ENCODE measurements around the gene KRTAP5-2. TPM values are rescaled to one million over a fixed set of nuclear protein-coding genes. Genes with fewer than 3 reads are reported as not detected.

The KRTAP5-2 gene
- total and polyA plus RNA-seq, 2 of the 8 experiments (the other 6 are each of a cell fraction or from before 2014, with no cell fraction given), result not detected

DNA sequence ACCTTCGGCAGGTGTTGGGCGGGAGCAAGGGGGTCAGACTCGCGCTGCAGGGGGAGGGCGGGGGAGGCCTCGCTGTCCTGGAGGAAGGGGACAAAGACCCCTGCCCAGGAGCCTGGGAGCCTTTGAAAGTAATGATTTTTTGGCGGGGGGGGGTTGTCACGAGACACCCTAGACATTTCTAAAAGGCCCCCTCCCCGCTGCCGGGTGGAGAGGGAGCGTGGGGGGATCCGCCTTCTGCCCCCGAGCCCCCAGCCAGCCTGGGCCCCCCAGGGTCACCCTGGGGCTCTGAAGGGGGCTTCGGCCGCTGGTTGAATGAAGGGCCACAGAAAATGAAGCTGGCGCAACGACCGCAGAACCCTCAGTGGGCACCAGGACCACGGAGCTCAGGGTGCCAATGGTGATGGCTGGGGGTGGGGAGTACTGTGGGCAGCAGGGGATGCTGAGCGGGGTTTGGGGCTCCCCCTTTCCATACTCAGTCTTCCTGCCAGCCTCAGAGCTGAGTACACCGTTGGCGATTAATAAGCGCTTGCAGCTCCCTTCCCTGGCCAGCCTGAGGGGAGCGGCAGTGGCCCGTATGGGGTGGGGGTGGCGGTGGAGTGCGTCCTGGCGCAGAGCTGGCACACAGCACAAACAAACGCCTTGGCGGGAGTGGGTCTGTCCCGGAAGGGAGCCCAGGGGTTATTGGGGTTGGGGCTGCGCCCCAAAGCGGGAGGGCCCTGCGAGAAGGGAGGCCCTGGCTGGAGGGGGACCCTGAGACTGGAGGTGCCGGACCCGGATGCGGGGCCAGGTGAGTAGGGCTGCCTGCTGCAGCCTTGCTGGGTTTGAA is 24.8 kb downstream of the KRTAP5-2 start:
- Histone ChIP-seq H3K4me1 (replicated peaks in 1 of 4; ENCODE audit: control insufficient read depth in 3 of 4, insufficient read depth in 4 of 4, low read length in 3 of 4) (peaks cover 0 to 38% (median 23%) of the 10 kb centered on the region in 4 experiments; a peak in 6 of 7 replicates), H3K4me2 (ENCODE audit: insufficient read depth in 1 of 2, low read depth in 2 of 2, low read length in 2 of 2) (peak overlapping the region; percentile 48 to 79), H3K9me3 (ENCODE audit: insufficient read depth in 2 of 2, low read depth in 1 of 2, low read length in 1 of 2) (peaks cover 0 to 4% of the 10 kb centered on the region in 2 experiments; a peak in 2 of 4 replicates), H2BK120ac (replicated peaks; ENCODE audit: low read depth, low read length) (no peak overlapping the region), H3K36me3 (ENCODE audit: control insufficient read depth in 2 of 4, insufficient read depth in 4 of 4, low read length in 3 of 4) (no peaks in the 10 kb centered on the region), H4K8ac (ENCODE audit: extremely low read depth, insufficient read depth, low read length) (no peak overlapping the region), H2BK20ac (ENCODE audit: low read length) (0 out of 2 replicates have a peak overlapping the region, but pooled peaks have one; percentile 48), H3K56ac (replicated peaks; ENCODE audit: insufficient read length, low read depth, low read length) (no peak overlapping the region), H2BK5ac (ENCODE audit: low read depth, low read length) (no peak overlapping the region), H2BK15ac (ENCODE audit: low read length) (peak overlapping the region; percentile 46; the same call in 1 of the 2 replicates), H4K20me1 (replicated peaks in 1 of 2; ENCODE audit: control insufficient read depth in 1 of 2, insufficient read depth in 2 of 2, low read length in 2 of 2) (peaks cover 4 to 18% of the 10 kb centered on the region in 2 experiments), H3K9ac (replicated peaks in 1 of 4; ENCODE audit: extremely low read depth in 1 of 4, low read depth in 3 of 4, low read length in 3 of 4) (no peak overlapping the region), H2AFZ (ENCODE audit: low read length) (no peak overlapping the region), H2AK5ac (ENCODE audit: low read depth, low read length) (no peak overlapping the region), H4K91ac (replicated peaks; ENCODE audit: insufficient read length, low read length) (no peak overlapping the region), H3K27ac (ENCODE audit: low read depth, low read length) (no peak overlapping the region), H3K23ac (ENCODE audit: insufficient read length) (no peak overlapping the region), H3K18ac (ENCODE audit: extremely low read depth, low read length) (peak overlapping the region; percentile 2; the same call in 1 of the 2 replicates), H2BK12ac (ENCODE audit: low read depth, low read length) (peak overlapping the region; percentile 19; the same call in 1 of the 2 replicates), H3K23me2 (ENCODE audit: low read depth, low read length) (no peaks in the 10 kb centered on the region; the same call in 1 of the 2 replicates), H3K79me1 (ENCODE audit: low read depth, low read length) (no peaks in the 10 kb centered on the region), H3K4ac (replicated peaks; ENCODE audit: insufficient read length, low read depth, low read length) (no peak overlapping the region), H4K5ac (ENCODE audit: insufficient read length, low read depth, low read length) (no peak overlapping the region), H3K4me3 (ENCODE audit: extremely low read depth in 1 of 4, insufficient read depth in 2 of 4, low read depth in 3 of 4, low read length in 4 of 4) (peak overlapping the region in 2 of 4 experiments; percentile 33 to 71; a peak in 4 of 8 replicates), H3K27me3 (replicated peaks in 1 of 4; ENCODE audit: control insufficient read depth in 3 of 4, extremely low read depth in 1 of 4, insufficient read depth in 3 of 4, low read length in 3 of 4) (peaks cover 18 to 54% (median 49%) of the 10 kb centered on the region in 4 experiments), H3K79me2 (ENCODE audit: control insufficient read depth in 1 of 2, insufficient read depth in 2 of 2, low read length in 2 of 2) (no peaks in the 10 kb centered on the region), H3K14ac (ENCODE audit: insufficient read length) (no peak overlapping the region)
- FAIRE-seq (no peak), DNase-seq (ENCODE audit: low read depth in 1 of 2, low spot score in 2 of 2) (peak in 1 of 2 experiments; percentile 71)
- POLR2A ChIA-PET (ENCODE audit: partially characterized antibody), result interaction anchor here (0.7 to 2.6 kb wide), 5 partner anchors 8 to 25 kb away, joined by 3 to 34 read pairs (median 6); no protein-coding TSS in a partner anchor
- TF ChIP-seq TBP (IDR thresholded peaks at IDR 0.05; ENCODE audit: low read depth, low read length), result no peak
- peak; percentile 4 for TF ChIP-seq KDM4A (IDR thresholded peaks at IDR 0.05; ENCODE audit: low read depth, low read length, severe bottlenecking)
- no peak for TF ChIP-seq TCF12 (IDR thresholded peaks at IDR 0.05; ENCODE audit: low read depth, low read length)
- TF ChIP-seq SUZ12 (IDR thresholded peaks at IDR 0.05; ENCODE audit: low read length), result peak; percentile 56
- CTCF ChIA-PET (ENCODE audit: partially characterized antibody), result interaction anchor here (0.7 to 8.2 kb wide), 14 partner anchors 8 to 108 kb away, joined by 3 to 144 read pairs (median 13); partner anchors contain the start of genes KRTAP5-1 and KRTAP5-2
- 15% methylated on average over 23 of the region's 37 CpGs; no CpG with 5 or more reads in 1 of the 2 experiments for WGBS, 2 experiments (ENCODE audit: extremely low coverage in 1 of 2, insufficient coverage in 1 of 2, insufficient read length in 1 of 2, insufficient replicate concordance in 2 of 2, low coverage in 1 of 2, low lambda C conversion rate in 2 of 2, missing lambda C conversion rate in 1 of 2)

All from H1 (cell line).